CD4-positive, alpha-beta T cell (primary cell): ENCODE measurements around the gene SPOP. TPM values are rescaled to one million over a fixed set of nuclear protein-coding genes. Genes with fewer than 3 reads are reported as not detected.
A peak's percentile ranks its signal among the peaks of the same experiment; 100 is the strongest.

Source experiments
- ATAC-seq: fragments of 200-7000 bp; cut with Tn5 transposase; one replicate; pipeline ENCODE4 v1.10.0; 2022; ENCODE audit warnings: mild to moderate bottlenecking; ENCODE audit not compliant: poor library complexity
- CTCF ChIA-PET: fragments of 350-600 bp; sonication (Branson Sonifier 250); formaldehyde crosslinking; loops from one replicate; lab custom pipeline; 2021; ENCODE audit warnings: antibody characterized with exemption, inconsistent platforms; lab: Charles Lee
- POLR2A ChIA-PET: fragments of 350-600 bp; sonication (Branson Sonifier 250); formaldehyde crosslinking; loops from one replicate; lab custom pipeline; 2021; ENCODE audit warnings: antibody characterized with exemption, inconsistent platforms; lab: Charles Lee
- DNase-seq, 14 experiments: peaks; one replicate each; pipeline ENCODE4 v3.0.0-alpha.2; 2013 to 2020; ENCODE audit warnings: mixed read lengths in 2 of 14
- H3K27ac ChIP-seq, 2 donors: one replicate each; pipeline versions ENCODE4 v1.5.1 to v1.7.0; 2013; ENCODE audit warnings: low read length in 2 of 2, low read depth in 1 of 2, mild to moderate bottlenecking in 1 of 2
- H3K27me3 ChIP-seq, 2 experiments: 1 replicate in 1 of 2; 2 replicates in 1 of 2; pipeline versions ENCODE4 v1.6.1 to v1.7.0; 2013; ENCODE audit warnings: low read length in 2 of 2, control low read depth in 1 of 2, mild to moderate bottlenecking in 1 of 2, moderate library complexity in 1 of 2; ENCODE audit not compliant: insufficient read depth in 2 of 2, control insufficient read depth in 1 of 2
- H3K36me3 ChIP-seq: one replicate; pipeline ENCODE4 v1.6.1; 2013; ENCODE audit warnings: low read length, control low read depth; ENCODE audit not compliant: insufficient read depth
- H3K4me1 ChIP-seq: one replicate; pipeline ENCODE4 v1.6.1; 2013; ENCODE audit warnings: low read length, control low read depth; ENCODE audit not compliant: insufficient read depth
- H3K4me3 ChIP-seq: one replicate; pipeline ENCODE4 v1.5.1; 2013; ENCODE audit warnings: mild to moderate bottlenecking, low read length, moderate library complexity
- H3K9me3 ChIP-seq, 2 experiments: 1 replicate in 1 of 2; 2 replicates in 1 of 2; pipeline versions ENCODE4 v1.6.1 to v1.7.0; 2013; ENCODE audit warnings: low read length in 2 of 2, mild to moderate bottlenecking in 2 of 2, control low read depth in 1 of 2, moderate library complexity in 1 of 2; ENCODE audit not compliant: control insufficient read depth in 1 of 2, insufficient read depth in 1 of 2
- H3K27ac Mint-ChIP-seq: one replicate; pipeline ENCODE4 v1.8.0; 2020; ENCODE audit warnings: mixed read lengths
- H3K27me3 Mint-ChIP-seq: one replicate; pipeline ENCODE4 v1.8.0; 2021; ENCODE audit warnings: mixed read lengths
- H3K36me3 Mint-ChIP-seq: one replicate; pipeline ENCODE4 v1.8.0; 2021; ENCODE audit warnings: low read depth, mixed read lengths
- H3K4me1 Mint-ChIP-seq: one replicate; pipeline ENCODE4 v1.8.0; 2021; ENCODE audit warnings: low read depth, mixed read lengths
- H3K4me3 Mint-ChIP-seq: one replicate; pipeline ENCODE4 v1.8.0; 2020; ENCODE audit warnings: mild to moderate bottlenecking, mixed read lengths
- H3K9me3 Mint-ChIP-seq: one replicate; pipeline ENCODE4 v1.8.0; 2020; ENCODE audit warnings: mixed read lengths
- intact Hi-C, 2 experiments: fragments of 100-400 bp; cut with DNase I in 1 of 2; cut with micrococcal nuclease in 1 of 2; formaldehyde crosslinking; loops; one replicate each; pipeline versions ENCODE4 v1.15.1 to v1.9.0; 2023 to 2025; cut with DNase I, micrococcal nuclease
- total RNA-seq, 174 experiments: library from RNA in 2 of 174; stranded (reverse) in 2 of 174; gene quantifications; one replicate each; pipeline ENCODE4 v1.2.3 and lab custom pipeline; 2021 to 2026
- TF ChIP-seq, protein P1 (sequence below): fragments of 200-600 bp; IDR thresholded peaks from one replicate; pipeline ENCODE4 v1.8.0; 2022; ENCODE audit warnings: antibody characterized with exemption, mild to moderate bottlenecking

The SPOP gene
- total RNA-seq, 2 experiments from 2014 or later: 38.7 to 41.5 TPM

GRCh38 chr17:49633762-49634484 is 44.0 kb downstream of the SPOP start:
- DNase-seq (no peak), ATAC-seq (no peak)
- intact Hi-C loops: loop anchor here in 1 of 2 experiments (5.0 kb wide), 1 partner anchor 63 kb away; no protein-coding TSS in a partner anchor
- ChIA-PET POLR2A (no interaction called here), CTCF (interaction anchor here (0.5 to 1.4 kb wide), 4 partner anchors 13 to 111 kb away, joined by 3 to 7 read pairs (median 4); no protein-coding TSS in a partner anchor)
- Mint-ChIP-seq H3K27me3 (no peaks in the 10 kb centered on the region), H3K36me3 (peaks cover 45% of the 10 kb centered on the region), H3K4me3 (no peak overlapping the region), H3K9me3 (no peaks in the 10 kb centered on the region), H3K4me1 (peaks cover 63% of the 10 kb centered on the region), H3K27ac (peak overlapping the region; percentile 5)
- TF ChIP-seq, protein P1, sequence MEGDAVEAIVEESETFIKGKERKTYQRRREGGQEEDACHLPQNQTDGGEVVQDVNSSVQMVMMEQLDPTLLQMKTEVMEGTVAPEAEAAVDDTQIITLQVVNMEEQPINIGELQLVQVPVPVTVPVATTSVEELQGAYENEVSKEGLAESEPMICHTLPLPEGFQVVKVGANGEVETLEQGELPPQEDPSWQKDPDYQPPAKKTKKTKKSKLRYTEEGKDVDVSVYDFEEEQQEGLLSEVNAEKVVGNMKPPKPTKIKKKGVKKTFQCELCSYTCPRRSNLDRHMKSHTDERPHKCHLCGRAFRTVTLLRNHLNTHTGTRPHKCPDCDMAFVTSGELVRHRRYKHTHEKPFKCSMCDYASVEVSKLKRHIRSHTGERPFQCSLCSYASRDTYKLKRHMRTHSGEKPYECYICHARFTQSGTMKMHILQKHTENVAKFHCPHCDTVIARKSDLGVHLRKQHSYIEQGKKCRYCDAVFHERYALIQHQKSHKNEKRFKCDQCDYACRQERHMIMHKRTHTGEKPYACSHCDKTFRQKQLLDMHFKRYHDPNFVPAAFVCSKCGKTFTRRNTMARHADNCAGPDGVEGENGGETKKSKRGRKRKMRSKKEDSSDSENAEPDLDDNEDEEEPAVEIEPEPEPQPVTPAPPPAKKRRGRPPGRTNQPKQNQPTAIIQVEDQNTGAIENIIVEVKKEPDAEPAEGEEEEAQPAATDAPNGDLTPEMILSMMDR: no peak
- Histone ChIP-seq H3K27me3 (no peaks in the 10 kb centered on the region), H3K4me3 (no peak overlapping the region), H3K4me1 (no peaks in the 10 kb centered on the region), H3K9me3 (peaks cover 0 to 2% of the 10 kb centered on the region in 2 experiments), H3K27ac (no peak overlapping the region), H3K36me3 (peaks cover 9% of the 10 kb centered on the region)

DNA sequence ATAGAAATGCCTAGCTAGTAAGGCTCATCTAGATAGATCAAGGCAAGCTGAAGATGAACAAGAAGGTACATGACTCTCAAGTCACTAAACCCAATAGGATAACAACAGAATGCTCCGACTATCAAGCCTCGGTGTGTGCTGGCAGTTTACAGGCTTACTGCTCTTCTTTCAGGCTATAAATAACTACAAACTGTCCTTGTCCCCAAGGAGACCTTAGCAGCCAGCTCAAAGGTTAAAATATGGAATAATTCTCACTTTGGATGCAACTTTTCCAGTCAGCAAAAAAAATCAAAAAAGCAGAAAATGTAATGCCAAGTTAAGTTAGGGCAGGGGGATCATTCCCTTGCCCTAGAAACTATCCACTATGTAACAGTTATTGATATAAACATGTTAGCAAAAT is 44.6 kb downstream of the SPOP start:
- no peaks in the 10 kb centered on the region for H3K27me3 ChIP-seq
- H3K36me3 ChIP-seq: peaks cover 7% of the 10 kb centered on the region
- no peaks in the 10 kb centered on the region for H3K4me1 ChIP-seq
- H3K4me3 ChIP-seq: no peak overlapping the region
- H3K9me3 Mint-ChIP-seq: no peaks in the 10 kb centered on the region
- ChIA-PET POLR2A (no interaction called here), CTCF (interaction anchor here (0.5 to 1.4 kb wide), 3 partner anchors 14 to 111 kb away, joined by 3 to 7 read pairs (median 3); no protein-coding TSS in a partner anchor)
- H3K27ac Mint-ChIP-seq: peak overlapping the region; percentile 12
- H3K9me3 ChIP-seq: no peaks in the 10 kb centered on the region
- intact Hi-C loops: loop anchor here in 1 of 2 experiments (5.0 kb wide), 1 partner anchor 64 kb away; no protein-coding TSS in a partner anchor
- no peak overlapping the region for H3K4me3 Mint-ChIP-seq
- no peaks in the 10 kb centered on the region for H3K27me3 Mint-ChIP-seq
- no peak for DNase-seq
- peaks cover 70% of the 10 kb centered on the region for H3K4me1 Mint-ChIP-seq
- H3K27ac ChIP-seq: no peak overlapping the region
- H3K36me3 Mint-ChIP-seq: peaks cover 38% of the 10 kb centered on the region
- TF ChIP-seq, protein P1: no peak
- no peak for ATAC-seq

- no peak overlapping the region for H3K4me3 Mint-ChIP-seq
- TF ChIP-seq, protein P1: no peak
- intact Hi-C loops: loop anchor here in 1 of 2 experiments (5.0 kb wide), 1 partner anchor 65 kb away; no protein-coding TSS in a partner anchor
- no peaks in the 10 kb centered on the region for H3K4me1 ChIP-seq
- peaks cover 7% of the 10 kb centered on the region for H3K36me3 ChIP-seq
- H3K27ac Mint-ChIP-seq: peak overlapping the region; percentile 40
- peaks cover 37% of the 10 kb centered on the region for H3K36me3 Mint-ChIP-seq
- H3K9me3 ChIP-seq: no peaks in the 10 kb centered on the region
- ATAC-seq (no peak), DNase-seq (no peak)
- H3K27me3 Mint-ChIP-seq: no peaks in the 10 kb centered on the region
- H3K9me3 Mint-ChIP-seq: no peaks in the 10 kb centered on the region
- CTCF ChIA-PET: interaction anchor here (0.7 to 1.0 kb wide), 2 partner anchors 14 kb away, joined by 3 read pairs; no protein-coding TSS in a partner anchor
- POLR2A ChIA-PET: interaction anchor here (1.3 kb wide), 1 partner anchor 45 kb away, joined by 4 read pairs; no protein-coding TSS in a partner anchor
- no peak overlapping the region for H3K27ac ChIP-seq
- H3K4me3 ChIP-seq: no peak overlapping the region
- H3K4me1 Mint-ChIP-seq: peaks cover 76% of the 10 kb centered on the region
- no peaks in the 10 kb centered on the region for H3K27me3 ChIP-seq
Observed at GRCh38 chr17:49632201-49632600, 45.7 kb downstream of the SPOP start.
